GM20000 (cell line): ENCODE measurements around the gene REG3G.
"Not testable (repeated sequence)": the region's sequence is repeated elsewhere in the genome, so short reads cannot be mapped to it uniquely, and the experiment has no call there.

ENCODE experiments used
- DNase-seq: peaks from one replicate; pipeline ENCODE4 v3.0.0; 2012; ENCODE audit warnings: low spot score
- TF ChIP-seq, protein P1 (sequence below): IDR thresholded peaks from 2 replicates; pipeline ENCODE4 v1.5.1; 2012; ENCODE audit warnings: mild to moderate bottlenecking, control low read depth; ENCODE audit errors: extremely low read depth, missing control alignments

The REG3G gene

GRCh38 chr2:79016342-79016741 lies 9.2 kb upstream of the REG3G start:
- TF ChIP-seq, protein P1, sequence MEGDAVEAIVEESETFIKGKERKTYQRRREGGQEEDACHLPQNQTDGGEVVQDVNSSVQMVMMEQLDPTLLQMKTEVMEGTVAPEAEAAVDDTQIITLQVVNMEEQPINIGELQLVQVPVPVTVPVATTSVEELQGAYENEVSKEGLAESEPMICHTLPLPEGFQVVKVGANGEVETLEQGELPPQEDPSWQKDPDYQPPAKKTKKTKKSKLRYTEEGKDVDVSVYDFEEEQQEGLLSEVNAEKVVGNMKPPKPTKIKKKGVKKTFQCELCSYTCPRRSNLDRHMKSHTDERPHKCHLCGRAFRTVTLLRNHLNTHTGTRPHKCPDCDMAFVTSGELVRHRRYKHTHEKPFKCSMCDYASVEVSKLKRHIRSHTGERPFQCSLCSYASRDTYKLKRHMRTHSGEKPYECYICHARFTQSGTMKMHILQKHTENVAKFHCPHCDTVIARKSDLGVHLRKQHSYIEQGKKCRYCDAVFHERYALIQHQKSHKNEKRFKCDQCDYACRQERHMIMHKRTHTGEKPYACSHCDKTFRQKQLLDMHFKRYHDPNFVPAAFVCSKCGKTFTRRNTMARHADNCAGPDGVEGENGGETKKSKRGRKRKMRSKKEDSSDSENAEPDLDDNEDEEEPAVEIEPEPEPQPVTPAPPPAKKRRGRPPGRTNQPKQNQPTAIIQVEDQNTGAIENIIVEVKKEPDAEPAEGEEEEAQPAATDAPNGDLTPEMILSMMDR: no peak
- no peak for DNase-seq

DNA sequence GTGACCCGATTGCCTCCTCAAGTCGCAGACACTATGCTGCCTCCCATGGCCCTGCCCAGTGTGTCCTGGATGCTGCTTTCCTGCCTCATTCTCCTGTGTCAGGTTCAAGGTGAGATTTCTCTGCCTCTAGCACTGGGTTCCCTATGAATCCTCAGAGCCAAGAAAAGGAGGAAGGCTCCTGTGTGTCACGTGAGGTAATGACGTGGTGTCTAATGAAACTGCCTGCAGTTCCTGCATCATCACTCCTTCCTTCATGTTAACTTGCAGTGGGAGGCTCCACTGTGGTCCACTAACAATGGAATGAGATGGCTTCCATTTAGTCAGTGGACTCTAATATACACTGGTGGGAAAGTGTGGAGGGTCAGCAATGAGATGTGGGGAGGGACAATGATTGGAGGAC lies 559 bp downstream of the REG3G start:
- DNase-seq: no peak
- TF ChIP-seq, protein P1: no peak

DNA sequence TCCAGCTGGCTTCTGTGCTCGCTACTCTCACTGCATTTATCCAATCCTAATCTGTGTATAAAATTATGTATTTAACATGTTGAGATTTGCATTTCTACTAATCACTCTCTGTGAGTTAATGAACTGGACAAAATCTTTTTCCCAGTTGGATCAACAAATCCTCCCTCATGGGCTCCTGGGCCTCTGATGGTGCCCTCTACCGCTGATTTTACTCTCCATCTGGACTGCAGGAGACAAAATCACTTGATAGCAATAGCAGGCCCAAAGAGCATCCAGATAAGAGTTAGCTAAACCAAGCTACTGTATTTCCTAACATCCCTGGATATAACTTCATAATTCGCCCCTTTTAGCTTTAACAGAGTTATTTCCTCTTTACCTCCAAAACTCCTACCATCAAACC lies 14.4 kb downstream of the REG3G start:
- no peak for DNase-seq
- TF ChIP-seq, protein P1: no peak

GRCh38 chr2:79041032-79041448 lies 15.5 kb downstream of the REG3G start:
- DNase-seq: no peak
- TF ChIP-seq, protein P1: no peak

- not testable (repeated sequence) for DNase-seq
Observed at GRCh38 chr2:79053486-79053885, 28.0 kb downstream of the REG3G start.

GRCh38 chr2:79054769-79055168 lies 29.3 kb downstream of the REG3G start:
- DNase-seq: not testable (repeated sequence)

DNA sequence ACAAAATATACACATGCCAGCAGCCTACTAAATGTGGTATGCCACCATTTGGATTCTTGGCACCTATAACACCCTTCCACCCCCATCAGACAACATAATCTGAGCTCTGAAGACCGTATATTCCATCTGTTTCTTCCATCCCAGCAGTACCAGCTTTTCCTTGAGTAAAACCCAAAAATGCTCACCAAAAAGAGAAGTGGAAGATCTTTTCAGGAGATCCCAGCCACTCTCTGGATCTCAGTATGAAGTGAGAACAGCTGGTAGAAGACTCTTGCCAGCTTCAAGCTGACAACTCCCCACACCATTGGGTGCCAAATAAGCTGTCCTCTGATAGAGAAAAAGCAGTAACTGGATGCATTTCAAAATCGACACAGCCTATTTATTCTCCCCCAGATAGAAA lies 39.7 kb downstream of the REG3G start:
- TF ChIP-seq, protein P1: no peak
- no peak for DNase-seq

GRCh38 chr2:79071078-79071477 lies 45.6 kb downstream of the REG3G start:
- TF ChIP-seq, protein P1: no peak
- no peak for DNase-seq
